ENCODE measurements around the gene PSMD13. TPM values are rescaled to one million over a fixed set of nuclear protein-coding genes. Genes with fewer than 3 reads are reported as not detected.
"Not testable (repeated sequence)": the region's sequence is repeated elsewhere in the genome, so short reads cannot be mapped to it uniquely, and the experiment has no call there.

PSMD13 gene
- total RNA-seq: 100 to 1,000 TPM; 246 to 250 TPM

GRCh38 chr11:236774-237767 lies at the start of gene PSMD13:
PSMD13 (plus strand) TSS chr11:236976; CDS start chr11:237050, 74 bp downstream.
- ChIA-PET POLR2A (interaction anchor here (0.7 to 1.9 kb wide), 4 partner anchors 22 to 119 kb away, joined by 3 to 8 read pairs (median 5); partner anchors contain the start of genes BET1L and RIC8A), CTCF (interaction anchor here (0.8 to 1.7 kb wide), 5 partner anchors 14 to 79 kb away, joined by 3 to 12 read pairs (median 3); no protein-coding TSS in a partner anchor)

GRCh38 chr11:189200-189783 lies 47.5 kb upstream of the PSMD13 start:
- CTCF ChIA-PET, POLR2A ChIA-PET: not testable (repeated sequence)

- POLR2A ChIA-PET, CTCF ChIA-PET: not testable (repeated sequence)
These were observed 46.9 kb upstream of the PSMD13 start for GRCh38 chr11:189843-190311.

- POLR2A ChIA-PET, CTCF ChIA-PET: not testable (repeated sequence)
These were observed 46.2 kb upstream of the PSMD13 start for GRCh38 chr11:190546-190945.

- CTCF ChIA-PET, POLR2A ChIA-PET: not testable (repeated sequence)
These were observed 45.0 kb upstream of the PSMD13 start for GRCh38 chr11:191490-192478.

GRCh38 chr11:192674-193128 lies 44.1 kb upstream of the PSMD13 start, which contains the start of gene SCGB1C1:
SCGB1C1 (plus strand) TSS chr11:193078; CDS start chr11:193100, 22 bp downstream.
- CTCF ChIA-PET, POLR2A ChIA-PET: not testable (repeated sequence)

GRCh38 chr11:193481-193880 lies 43.3 kb upstream of the PSMD13 start:
- CTCF ChIA-PET, POLR2A ChIA-PET: not testable (repeated sequence)

GRCh38 chr11:196786-197731 lies 39.7 kb upstream of the PSMD13 start:
- POLR2A ChIA-PET: no interaction called here
- CTCF ChIA-PET: no interaction called here

GRCh38 chr11:197741-198235 lies 39.0 kb upstream of the PSMD13 start:
- CTCF ChIA-PET: no interaction called here

GRCh38 chr11:198236-198806 lies 38.5 kb upstream of the PSMD13 start:
- ChIA-PET POLR2A (no interaction called here), CTCF (no interaction called here)

More at GRCh38 chr11:197741-198235, 39.0 kb upstream of the PSMD13 start:
- POLR2A ChIA-PET: no interaction called here

GRCh38 chr11:199004-199581 lies 37.7 kb upstream of the PSMD13 start:
- CTCF ChIA-PET: no interaction called here
- POLR2A ChIA-PET: no interaction called here

- CTCF ChIA-PET: no interaction called here
- POLR2A ChIA-PET: no interaction called here
These were observed 37.0 kb upstream of the PSMD13 start for GRCh38 chr11:199782-200181.

GRCh38 chr11:200224-201003 lies 36.4 kb upstream of the PSMD13 start:
- ChIA-PET POLR2A (no interaction called here), CTCF (no interaction called here)

- ChIA-PET CTCF (no interaction called here), POLR2A (no interaction called here)
These were observed 34.8 kb upstream of the PSMD13 start for GRCh38 chr11:201966-202365.

GRCh38 chr11:202490-202889 lies 34.3 kb upstream of the PSMD13 start:
- POLR2A ChIA-PET: no interaction called here
- CTCF ChIA-PET: no interaction called here

GRCh38 chr11:203056-203944 lies 33.5 kb upstream of the PSMD13 start:
- CTCF ChIA-PET: interaction anchor here (0.6 kb wide), 1 partner anchor 135 kb away, joined by 3 read pairs; no protein-coding TSS in a partner anchor

More at GRCh38 chr11:203056-203944, 33.5 kb upstream of the PSMD13 start:
- POLR2A ChIA-PET: no interaction called here
